HG02678 (cell line): ENCODE data around the gene UPK3BL2.
A peak's percentile ranks its signal among the peaks of the same experiment; 100 is the strongest.
"Not testable (repeated sequence)": the region's sequence is repeated elsewhere in the genome, so short reads cannot be mapped to it uniquely, and the experiment has no call there.

Experiments
- ATAC-seq: cut with Tn5 transposase; IDR thresholded peaks from one replicate; pipeline ENCODE4 v1.9.1; 2021; ENCODE audit warnings: mild to moderate bottlenecking, moderate library complexity; ENCODE audit not compliant: unreplicated experiment

The UPK3BL2 gene

DNA sequence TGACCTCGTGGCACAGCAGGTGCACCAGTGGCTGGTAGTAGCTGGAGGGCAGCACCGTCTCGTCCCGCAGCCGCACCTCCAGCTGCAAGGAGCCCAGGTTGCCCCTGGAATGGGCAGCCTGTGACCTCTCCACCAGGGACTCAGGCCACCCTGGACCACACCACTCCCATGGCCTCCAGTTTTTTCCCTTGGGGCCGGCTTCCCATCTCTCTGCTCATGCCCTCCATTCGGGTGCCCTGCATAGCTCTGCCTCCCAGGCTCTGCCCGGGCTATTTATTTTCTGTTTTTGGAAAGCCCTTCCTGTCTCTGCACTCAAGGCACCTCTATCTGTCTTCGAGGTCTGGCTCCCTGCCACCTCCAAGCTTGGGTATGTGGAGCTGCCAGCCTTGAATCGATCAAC lies 46.6 kb downstream of the UPK3BL2 start:
- not testable (repeated sequence) for ATAC-seq

GRCh38 chr7:102494473-102495149 lies 48.9 kb downstream of the UPK3BL2 start:
- ATAC-seq: peak; percentile 77

DNA sequence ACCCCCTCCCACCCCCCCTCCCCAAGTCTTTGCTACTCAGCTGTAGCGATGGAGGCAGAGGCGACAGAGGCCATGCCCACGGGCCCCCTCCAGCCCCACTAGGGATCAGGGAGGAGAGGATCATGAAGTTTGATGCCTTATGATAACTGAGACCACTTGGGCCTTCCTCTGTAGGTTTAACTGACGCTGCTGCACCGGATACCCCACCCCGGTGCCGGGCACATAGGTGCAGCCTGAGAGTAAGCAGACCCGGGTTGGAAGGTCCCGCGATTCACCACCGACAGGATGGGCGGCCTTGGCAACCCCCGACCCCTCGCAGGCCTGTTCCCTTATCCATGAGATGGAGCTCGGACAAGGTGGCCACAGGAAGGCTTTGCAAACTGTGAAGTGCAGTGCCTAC lies 49.5 kb downstream of the UPK3BL2 start:
- ATAC-seq: not testable (repeated sequence)

DNA sequence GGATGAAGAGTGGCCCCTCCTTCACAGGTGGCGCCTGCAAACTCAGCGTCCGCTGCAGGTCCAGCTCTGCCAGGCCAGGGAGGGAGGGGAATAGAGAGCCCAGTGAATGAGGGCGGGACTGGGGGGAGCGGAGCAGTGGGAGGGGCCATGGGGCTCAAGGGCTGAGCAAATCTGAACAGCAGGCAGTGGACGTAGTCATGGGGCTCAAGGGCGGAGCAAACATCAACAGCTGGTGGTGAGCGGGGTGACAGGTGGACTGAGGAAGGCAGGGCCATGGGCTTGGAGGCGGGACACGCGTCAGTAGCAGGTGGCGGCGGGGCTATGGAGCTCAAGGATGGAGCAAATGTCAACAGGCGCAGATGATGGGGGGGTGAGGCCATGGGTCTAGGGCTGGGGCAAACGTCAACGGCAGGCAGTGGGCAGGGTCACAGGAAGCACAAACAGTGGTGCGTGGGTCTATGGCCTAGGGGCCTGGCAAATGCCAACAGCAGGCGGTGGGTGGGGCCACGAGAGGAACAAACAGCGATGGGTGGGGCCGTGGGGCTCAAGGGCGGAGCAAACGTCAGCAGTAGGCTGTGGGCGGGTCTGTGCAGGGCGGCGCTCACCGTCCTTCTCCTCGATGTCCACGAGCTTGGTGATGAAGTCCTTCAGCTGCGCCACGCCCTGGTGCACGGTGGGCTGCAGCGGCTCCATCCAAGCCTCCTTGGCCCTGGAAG lies 50.1 kb downstream of the UPK3BL2 start:
- peak; percentile 32 for ATAC-seq

- ATAC-seq: peak; percentile 36
These were observed 52.9 kb downstream of the UPK3BL2 start for GRCh38 chr7:102490529-102491075.
